ENCODE results near the gene ACOXL. TPM values are rescaled to one million over a fixed set of nuclear protein-coding genes. Genes with fewer than 3 reads are reported as not detected.

The ACOXL gene
- total and polyA plus RNA-seq, 12 donors = 0.05 to 0.19 (median 0.12) TPM; not detected in 8

GRCh38 chr2:111055735-111056134, 323.4 kb downstream of the ACOXL start:
- no peak for DNase-seq
- H3K36me3 ChIP-seq (replicated peaks in 1 of 2) = no peaks in the 10 kb centered on the region
- no peaks in the 10 kb centered on the region for H3K4me1 ChIP-seq (replicated peaks in 1 of 2)
- 66 to 82% (median 70%) methylated on average over 2 of the region's 2 CpGs for WGBS, 4 donors
- H3K27ac ChIP-seq = no peak overlapping the region
- H3K9me3 ChIP-seq (replicated peaks in 1 of 3) = no peaks in the 10 kb centered on the region
- peaks cover 4% of the 10 kb centered on the region for H3K27me3 ChIP-seq
- intact Hi-C loops (cut with DNase I) = no loop called here
- no peak for TF ChIP-seq CTCF (IDR thresholded peaks at IDR 0.05)
- no peak for TF ChIP-seq POLR2A (IDR thresholded peaks at IDR 0.05)
- H3K4me3 ChIP-seq = no peak overlapping the region

- no peaks in the 10 kb centered on the region for H3K9me3 ChIP-seq (replicated peaks in 1 of 3)
- intact Hi-C loops (cut with DNase I) = no loop called here
- H3K4me3 ChIP-seq = no peak overlapping the region
- H3K27ac ChIP-seq = no peak overlapping the region
- no peaks in the 10 kb centered on the region for H3K4me1 ChIP-seq (replicated peaks in 1 of 2)
- TF ChIP-seq POLR2A (IDR thresholded peaks at IDR 0.05) (no peak), CTCF (IDR thresholded peaks at IDR 0.05) (no peak)
- DNase-seq = no peak
- WGBS, 4 donors = 90 to 95% (median 92%) methylated on average over 5 of the region's 5 CpGs
- no peaks in the 10 kb centered on the region for H3K36me3 ChIP-seq (replicated peaks in 1 of 2)
- peaks cover 4% of the 10 kb centered on the region for H3K27me3 ChIP-seq
These were observed 324.7 kb downstream of the ACOXL start for GRCh38 chr2:111057045-111057444.

- intact Hi-C loops (cut with DNase I) = no loop called here
- H3K4me3 ChIP-seq = no peak overlapping the region
- no peaks in the 10 kb centered on the region for H3K4me1 ChIP-seq (replicated peaks in 1 of 2)
- no peaks in the 10 kb centered on the region for H3K36me3 ChIP-seq (replicated peaks in 1 of 2)
- peaks cover 4% of the 10 kb centered on the region for H3K27me3 ChIP-seq
- WGBS, 4 donors = 84 to 85% (median 84%) methylated on average over 9 of the region's 9 CpGs
- no peak for TF ChIP-seq POLR2A (IDR thresholded peaks at IDR 0.05)
- no peak for TF ChIP-seq CTCF (IDR thresholded peaks at IDR 0.05)
- DNase-seq = no peak
- no peaks in the 10 kb centered on the region for H3K9me3 ChIP-seq (replicated peaks in 1 of 3)
- H3K27ac ChIP-seq = no peak overlapping the region
These were observed 325.3 kb downstream of the ACOXL start for GRCh38 chr2:111057721-111058120.

- intact Hi-C loops (cut with DNase I) = no loop called here
- no peak for DNase-seq
- H3K36me3 ChIP-seq (replicated peaks in 1 of 2) = no peaks in the 10 kb centered on the region
- WGBS, 4 donors = 67 to 71% (median 68%) methylated on average over 5 of the region's 5 CpGs
- H3K4me1 ChIP-seq (replicated peaks in 1 of 2) = no peaks in the 10 kb centered on the region
- no peak overlapping the region for H3K27ac ChIP-seq
- TF ChIP-seq CTCF (IDR thresholded peaks at IDR 0.05) = no peak
- no peak for TF ChIP-seq POLR2A (IDR thresholded peaks at IDR 0.05)
- H3K27me3 ChIP-seq = peaks cover 4% of the 10 kb centered on the region
- H3K9me3 ChIP-seq (replicated peaks in 1 of 3) = no peaks in the 10 kb centered on the region
- H3K4me3 ChIP-seq = no peak overlapping the region
These were observed 325.9 kb downstream of the ACOXL start for GRCh38 chr2:111058264-111058663.
